GM11168 (cell line): ENCODE data around the gene EXOC3.

ENCODE experiments used
- in situ Hi-C: fragments of 300-500 bp; cut with MboI; formaldehyde crosslinking; loops from one replicate; pipeline ENCODE4 v1.12.0; 2022; ENCODE audit warnings: low sequenced_read_pairs; ENCODE audit not compliant: unreplicated experiment

Gene EXOC3

GRCh38 chr5:515273-515836 is 72.4 kb downstream of the EXOC3 start:
- in situ Hi-C loops, result no loop called here

GRCh38 chr5:516338-516925 is 73.5 kb downstream of the EXOC3 start:
- in situ Hi-C loops, result no loop called here
